Measurements from ENCODE around the gene MYPOP.

MYPOP gene

DNA sequence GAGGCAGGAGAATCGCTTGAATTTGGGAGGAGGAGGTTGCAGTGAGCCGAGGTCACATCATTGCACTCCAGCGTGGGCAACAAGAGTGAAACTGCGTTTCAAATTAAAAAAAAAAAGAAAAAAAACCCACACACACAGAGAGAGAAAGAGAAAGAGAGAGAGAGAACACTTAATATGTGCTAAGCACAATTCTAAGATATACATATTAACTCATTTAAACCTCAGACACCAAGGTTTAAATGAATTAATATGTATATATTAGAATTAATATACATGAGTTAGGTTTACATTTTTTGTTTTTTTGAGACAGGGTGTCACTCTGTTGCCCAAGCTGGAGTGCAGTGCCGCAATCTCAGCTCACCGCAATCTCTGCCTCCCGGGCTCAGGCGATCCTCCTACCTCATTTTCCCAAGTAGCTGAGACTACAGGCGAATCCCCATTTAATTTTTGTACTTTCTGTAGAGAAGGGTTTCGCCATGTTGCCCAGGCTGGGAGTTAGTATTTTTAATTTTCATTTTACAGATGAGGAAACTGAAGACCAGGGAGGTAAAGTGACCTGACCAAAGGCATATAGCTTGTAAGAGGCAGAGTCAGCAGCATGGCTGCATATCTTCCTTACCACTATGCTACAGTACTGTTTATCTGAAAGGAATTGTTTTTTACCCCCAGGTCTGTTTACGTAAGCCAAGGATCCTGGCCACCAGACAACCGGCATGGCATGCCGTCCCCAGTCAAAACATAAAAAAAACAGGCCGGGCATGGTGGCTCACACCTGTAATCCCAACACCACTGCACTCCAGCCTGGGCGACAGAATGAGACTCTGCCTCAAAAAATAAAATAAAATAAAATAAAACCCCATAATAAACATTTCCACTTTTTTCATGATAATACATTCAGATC, 41.8 kb downstream of the MYPOP start:
- Histone ChIP-seq H3K9me3 (ENCODE audit: control insufficient read depth, insufficient read depth, low read depth, low read length) (no peaks in the 10 kb centered on the region), H3K9ac (ENCODE audit: low read length) (no peak overlapping the region), H3K27ac (ENCODE audit: low read depth, low read length) (no peak overlapping the region), H3K4me3 (ENCODE audit: low read depth, low read length) (no peak overlapping the region), H3K36me3 (ENCODE audit: control insufficient read depth, insufficient read depth, low read length) (peaks cover 28% of the 10 kb centered on the region), H3K27me3 (ENCODE audit: control insufficient read depth, insufficient read depth, low read length) (peaks cover 5% of the 10 kb centered on the region; the same call in 1 of the 2 replicates), H3K4me1 (ENCODE audit: control insufficient read depth, insufficient read depth, low read length) (0 out of 2 replicates have a peak, but pooled peaks cover 11% of the 10 kb centered on the region)

DNA sequence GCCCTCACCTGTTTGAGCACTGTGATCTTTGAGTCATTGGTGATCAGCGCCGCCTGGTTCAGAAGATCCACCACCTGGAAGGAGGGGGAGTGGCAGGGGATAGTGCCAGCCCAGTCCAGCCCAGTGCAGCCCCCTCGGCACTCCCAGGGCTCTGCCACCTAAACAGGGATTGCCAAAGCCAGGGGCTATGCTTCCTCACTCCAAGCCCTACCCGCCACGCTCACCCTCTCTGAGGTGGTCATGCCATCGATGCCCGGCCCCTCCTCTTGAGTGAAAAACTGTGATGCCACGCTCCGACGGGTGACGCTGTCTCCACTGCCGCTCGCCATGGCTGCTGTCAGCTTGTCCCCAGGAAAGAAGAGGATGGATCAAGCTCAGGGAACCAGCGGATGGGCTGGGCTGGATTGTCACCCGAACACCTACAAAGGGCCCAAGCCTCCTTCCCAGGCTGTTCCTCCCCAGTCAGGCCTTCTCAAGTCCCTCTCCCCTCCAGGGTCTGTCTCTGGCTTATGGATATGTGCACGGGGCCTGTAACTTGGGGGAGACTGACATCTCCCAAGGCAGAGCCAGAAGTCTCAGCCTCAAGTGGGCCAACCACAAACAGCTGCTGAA, 48.1 kb downstream of the MYPOP start:
- Histone ChIP-seq H3K36me3 (ENCODE audit: control insufficient read depth, insufficient read depth, low read length) (peaks cover 73% of the 10 kb centered on the region), H3K4me3 (ENCODE audit: low read depth, low read length) (no peak overlapping the region), H3K27me3 (ENCODE audit: control insufficient read depth, insufficient read depth, low read length) (no peaks in the 10 kb centered on the region), H3K9me3 (ENCODE audit: control insufficient read depth, insufficient read depth, low read depth, low read length) (no peaks in the 10 kb centered on the region), H3K4me1 (ENCODE audit: control insufficient read depth, insufficient read depth, low read length) (no peaks in the 10 kb centered on the region), H3K9ac (ENCODE audit: low read length) (no peak overlapping the region), H3K27ac (ENCODE audit: low read depth, low read length) (no peak overlapping the region)

DNA sequence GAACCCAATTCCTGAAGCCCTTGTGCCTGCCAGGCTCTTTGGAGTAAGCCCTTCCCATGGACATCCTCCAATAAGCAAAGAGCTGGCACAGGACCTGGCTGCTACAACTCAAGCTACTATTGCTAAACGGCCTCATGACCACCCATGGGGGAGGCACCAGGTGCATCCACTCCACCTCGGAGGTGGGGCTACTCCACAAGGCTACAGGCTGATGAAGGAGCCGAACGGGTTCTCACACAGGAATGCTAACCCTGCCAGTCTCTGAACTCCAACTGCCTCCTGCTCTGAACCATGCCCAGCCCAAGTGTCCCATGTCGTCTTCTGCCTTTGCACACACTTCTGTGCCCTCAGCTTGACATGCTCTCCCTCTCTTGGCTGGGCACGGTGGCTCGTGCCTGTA, 49.4 kb downstream of the MYPOP start:
- Histone ChIP-seq H3K4me3 (ENCODE audit: low read depth, low read length) (no peak overlapping the region), H3K36me3 (ENCODE audit: control insufficient read depth, insufficient read depth, low read length) (peaks cover 76% of the 10 kb centered on the region), H3K27me3 (ENCODE audit: control insufficient read depth, insufficient read depth, low read length) (no peaks in the 10 kb centered on the region), H3K27ac (ENCODE audit: low read depth, low read length) (no peak overlapping the region), H3K9me3 (ENCODE audit: control insufficient read depth, insufficient read depth, low read depth, low read length) (no peaks in the 10 kb centered on the region), H3K4me1 (ENCODE audit: control insufficient read depth, insufficient read depth, low read length) (no peaks in the 10 kb centered on the region), H3K9ac (ENCODE audit: low read length) (no peak overlapping the region)

DNA sequence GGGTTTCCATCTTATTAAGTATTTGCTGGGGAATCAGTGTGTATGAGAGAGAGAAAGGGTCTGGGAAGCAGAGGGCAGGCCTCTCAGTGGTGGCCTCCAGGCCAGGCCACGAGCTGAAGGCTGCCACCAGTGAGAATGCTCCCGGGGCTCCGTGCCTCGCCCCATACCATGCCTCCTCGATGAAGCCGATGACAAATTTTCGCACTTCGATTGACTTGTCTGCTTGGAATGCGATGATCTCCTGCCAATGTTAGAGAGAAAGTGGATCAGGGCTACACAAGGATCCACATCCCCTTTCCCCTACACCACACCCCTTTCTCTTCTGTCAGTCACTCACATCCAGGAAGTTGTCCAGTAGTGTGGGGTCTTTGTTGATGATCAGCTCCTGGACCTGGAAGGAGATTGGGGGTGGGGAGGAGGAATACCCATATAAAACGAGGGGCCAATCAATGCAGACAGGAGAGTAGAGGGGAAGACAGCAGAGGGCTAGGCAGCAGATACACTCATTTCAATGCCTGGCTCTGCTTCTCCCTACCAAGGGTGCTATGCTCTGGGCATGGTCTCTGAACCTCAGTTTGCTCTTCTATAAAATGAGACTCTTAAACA, 50.2 kb downstream of the MYPOP start:
- H3K27ac ChIP-seq (ENCODE audit: low read depth, low read length): no peak overlapping the region
- peaks cover 82% of the 10 kb centered on the region for H3K36me3 ChIP-seq (ENCODE audit: control insufficient read depth, insufficient read depth, low read length)
- H3K9ac ChIP-seq (ENCODE audit: low read length): no peak overlapping the region
- H3K27me3 ChIP-seq (ENCODE audit: control insufficient read depth, insufficient read depth, low read length): no peaks in the 10 kb centered on the region
- no peaks in the 10 kb centered on the region for H3K4me1 ChIP-seq (ENCODE audit: control insufficient read depth, insufficient read depth, low read length)
- no peaks in the 10 kb centered on the region for H3K9me3 ChIP-seq (ENCODE audit: control insufficient read depth, insufficient read depth, low read depth, low read length)
- H3K4me3 ChIP-seq (ENCODE audit: low read depth, low read length): no peak overlapping the region

DNA sequence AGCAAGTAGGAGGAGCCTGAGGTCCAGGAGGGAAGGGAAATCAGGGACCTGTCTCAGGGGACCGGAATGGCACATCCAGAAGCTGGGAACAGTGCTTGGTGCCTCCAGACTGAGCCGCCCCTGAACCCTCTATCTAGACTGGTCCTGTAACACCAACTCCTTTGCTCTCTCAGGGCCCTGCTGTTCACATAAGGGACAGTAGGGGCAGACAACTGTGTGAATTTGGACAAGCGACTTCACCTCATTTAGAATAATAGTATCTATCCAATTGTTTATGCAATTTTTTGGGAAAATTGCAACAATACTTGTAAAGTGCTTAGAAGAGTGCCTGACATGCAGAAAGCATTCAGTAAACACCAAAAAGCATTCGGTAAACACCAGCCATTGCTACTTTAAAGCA, 53.5 kb downstream of the MYPOP start:
- Histone ChIP-seq H3K36me3 (ENCODE audit: control insufficient read depth, insufficient read depth, low read length) (peaks cover 93% of the 10 kb centered on the region), H3K4me1 (ENCODE audit: control insufficient read depth, insufficient read depth, low read length) (no peaks in the 10 kb centered on the region), H3K9ac (ENCODE audit: low read length) (no peak overlapping the region), H3K4me3 (ENCODE audit: low read depth, low read length) (no peak overlapping the region), H3K9me3 (ENCODE audit: control insufficient read depth, insufficient read depth, low read depth, low read length) (no peaks in the 10 kb centered on the region), H3K27me3 (ENCODE audit: control insufficient read depth, insufficient read depth, low read length) (no peaks in the 10 kb centered on the region), H3K27ac (ENCODE audit: low read depth, low read length) (no peak overlapping the region)

DNA sequence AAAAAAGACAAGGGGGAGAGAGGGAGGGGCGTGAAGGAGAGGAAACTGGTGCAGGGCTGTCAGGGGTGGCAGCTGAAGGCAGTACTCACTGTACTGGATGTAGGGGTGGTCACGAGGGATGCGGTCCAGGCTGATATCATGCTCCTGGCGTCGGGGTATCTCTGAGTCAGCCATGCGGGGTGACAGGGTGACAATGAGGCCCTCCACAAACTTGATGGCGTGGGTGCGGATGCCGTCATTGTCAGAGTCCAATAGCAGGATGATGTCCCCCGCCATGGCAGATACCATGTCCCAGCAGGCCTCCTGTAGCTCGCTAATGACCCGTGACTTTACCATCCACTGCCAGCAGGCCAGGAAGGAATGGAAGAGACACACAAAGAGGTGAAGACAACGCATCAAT, 54.8 kb downstream of the MYPOP start:
- Histone ChIP-seq H3K9ac (ENCODE audit: low read length) (no peak overlapping the region), H3K27ac (ENCODE audit: low read depth, low read length) (no peak overlapping the region), H3K9me3 (ENCODE audit: control insufficient read depth, insufficient read depth, low read depth, low read length) (no peaks in the 10 kb centered on the region), H3K27me3 (ENCODE audit: control insufficient read depth, insufficient read depth, low read length) (no peaks in the 10 kb centered on the region), H3K36me3 (ENCODE audit: control insufficient read depth, insufficient read depth, low read length) (peaks cover 93% of the 10 kb centered on the region), H3K4me3 (ENCODE audit: low read depth, low read length) (no peak overlapping the region), H3K4me1 (ENCODE audit: control insufficient read depth, insufficient read depth, low read length) (no peaks in the 10 kb centered on the region)

DNA sequence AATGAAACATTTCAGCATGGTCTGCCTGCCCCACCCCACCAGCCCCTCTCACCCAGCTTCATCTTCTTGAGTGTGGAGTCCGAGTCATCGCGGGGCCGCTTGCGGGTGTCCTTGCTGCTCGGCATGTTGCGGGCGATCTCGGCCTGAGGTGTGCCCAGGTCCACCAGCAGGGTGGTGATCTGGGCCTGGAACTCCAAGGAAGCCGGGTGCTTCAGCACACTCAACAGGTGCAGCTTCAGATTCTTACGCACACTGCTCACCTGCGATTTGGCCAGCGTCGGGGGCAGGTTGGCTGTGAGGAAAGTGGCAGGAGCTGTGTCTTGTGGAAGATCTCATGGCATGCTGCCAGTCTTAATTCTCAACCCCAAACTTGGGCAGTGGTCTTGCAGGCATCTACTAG, 60.2 kb downstream of the MYPOP start:
- Histone ChIP-seq H3K27me3 (ENCODE audit: control insufficient read depth, insufficient read depth, low read length) (no peaks in the 10 kb centered on the region), H3K9me3 (ENCODE audit: control insufficient read depth, insufficient read depth, low read depth, low read length) (no peaks in the 10 kb centered on the region), H3K4me3 (ENCODE audit: low read depth, low read length) (no peak overlapping the region), H3K4me1 (ENCODE audit: control insufficient read depth, insufficient read depth, low read length) (no peaks in the 10 kb centered on the region), H3K9ac (ENCODE audit: low read length) (no peak overlapping the region), H3K27ac (ENCODE audit: low read depth, low read length) (no peak overlapping the region), H3K36me3 (ENCODE audit: control insufficient read depth, insufficient read depth, low read length) (peaks cover 93% of the 10 kb centered on the region)
